Right renal cortex interstitium (tissue), 3 donors: ENCODE data around the gene DAG1. TPM values are rescaled to one million over a fixed set of nuclear protein-coding genes. Genes with fewer than 3 reads are reported as not detected.

ENCODE experiments used
- DNase-seq, 3 donors: peaks; one replicate each; pipeline ENCODE4 v3.0.0-alpha.2; 2013; ENCODE audit warnings: low read depth in 3 of 3, low spot score in 2 of 3
- polyA plus RNA-seq, 3 donors: library from polyadenylated mRNA; unstranded; fragments of 120-200 nt; gene quantifications; one replicate each; pipeline ENCODE4 v1.2.1, GENCODE V29; 2013; ENCODE audit not compliant: insufficient read length in 3 of 3

DAG1 gene
- polyA plus RNA-seq, 3 donors = 108 to 113 (median 110) TPM

DNA sequence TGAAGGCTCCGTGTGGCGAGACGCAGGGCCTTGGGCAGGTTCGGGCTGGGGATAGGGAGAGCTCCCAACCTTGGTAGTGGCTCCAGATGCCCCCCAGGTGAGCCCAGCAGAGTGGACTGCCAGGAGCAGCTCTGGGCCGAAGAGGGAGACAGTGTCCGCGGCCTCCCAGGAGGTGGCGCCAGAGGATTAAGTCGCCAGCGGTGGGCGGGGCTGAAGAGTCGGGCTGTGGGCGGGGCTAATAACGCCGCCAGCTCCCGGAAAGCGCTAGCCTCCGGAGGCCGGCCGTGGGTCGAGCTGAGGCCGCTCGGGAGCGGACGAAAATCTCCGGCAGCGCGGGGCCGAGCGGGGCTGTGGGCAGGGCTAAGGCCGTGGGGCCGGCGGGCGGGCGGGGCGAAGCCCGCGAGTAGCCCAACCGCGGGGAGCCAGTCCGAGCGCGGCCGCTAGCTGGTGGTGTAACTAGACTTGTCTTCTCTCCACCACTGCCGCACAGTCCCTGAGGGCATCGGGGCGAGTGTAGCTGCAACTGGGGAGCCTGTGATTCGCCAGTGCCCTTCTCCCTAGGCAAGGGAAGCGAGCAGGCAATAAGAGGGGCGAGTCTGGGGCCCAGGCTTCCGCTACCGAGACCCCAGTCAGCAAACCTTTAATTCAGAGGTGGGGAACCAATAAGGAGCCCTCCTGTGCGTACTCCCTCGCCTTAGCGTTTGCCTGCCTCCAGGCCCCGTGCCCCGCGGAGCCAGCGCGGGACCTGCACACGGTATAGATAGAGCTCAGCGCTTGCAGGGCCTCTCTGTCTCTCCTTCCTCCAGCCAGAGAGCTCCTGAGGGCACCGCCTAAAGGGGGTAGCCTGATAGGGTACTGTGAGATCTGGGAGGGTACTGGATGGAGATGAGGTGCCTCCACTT lies 69.8 kb downstream of the DAG1 start:
- peak; percentile 70 to 87 (median 84) for DNase-seq

DNA sequence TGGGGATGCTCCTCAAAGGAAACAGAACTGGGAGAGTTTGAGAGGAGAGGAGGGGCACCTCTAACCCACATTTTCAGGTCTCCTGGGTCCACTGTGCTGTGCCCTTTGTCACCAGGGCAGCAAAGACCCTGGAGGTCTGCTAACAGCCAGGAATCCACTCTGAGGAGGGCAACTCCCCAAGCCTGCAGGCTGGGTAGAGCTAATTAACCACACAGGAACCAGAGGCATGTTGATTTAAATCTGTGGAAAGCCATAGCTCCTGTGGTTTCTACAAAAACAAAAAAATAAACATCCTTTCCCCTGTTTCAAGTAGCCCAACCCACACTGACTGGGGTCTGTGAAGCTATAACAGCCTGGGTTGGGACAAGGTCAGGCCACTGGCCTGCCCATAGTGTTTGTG lies 82.0 kb downstream of the DAG1 start:
- DNase-seq = no peak

GRCh38 chr3:49553324-49553691 lies 83.2 kb downstream of the DAG1 start:
- no peak for DNase-seq

- peak; percentile 70 to 87 (median 80) for DNase-seq
Measured at GRCh38 chr3:49553692-49554632, 83.9 kb downstream of the DAG1 start, which contains the start of gene BSN. BSN (plus strand) TSS chr3:49554477; CDS start chr3:49554603, 126 bp downstream.

DNA sequence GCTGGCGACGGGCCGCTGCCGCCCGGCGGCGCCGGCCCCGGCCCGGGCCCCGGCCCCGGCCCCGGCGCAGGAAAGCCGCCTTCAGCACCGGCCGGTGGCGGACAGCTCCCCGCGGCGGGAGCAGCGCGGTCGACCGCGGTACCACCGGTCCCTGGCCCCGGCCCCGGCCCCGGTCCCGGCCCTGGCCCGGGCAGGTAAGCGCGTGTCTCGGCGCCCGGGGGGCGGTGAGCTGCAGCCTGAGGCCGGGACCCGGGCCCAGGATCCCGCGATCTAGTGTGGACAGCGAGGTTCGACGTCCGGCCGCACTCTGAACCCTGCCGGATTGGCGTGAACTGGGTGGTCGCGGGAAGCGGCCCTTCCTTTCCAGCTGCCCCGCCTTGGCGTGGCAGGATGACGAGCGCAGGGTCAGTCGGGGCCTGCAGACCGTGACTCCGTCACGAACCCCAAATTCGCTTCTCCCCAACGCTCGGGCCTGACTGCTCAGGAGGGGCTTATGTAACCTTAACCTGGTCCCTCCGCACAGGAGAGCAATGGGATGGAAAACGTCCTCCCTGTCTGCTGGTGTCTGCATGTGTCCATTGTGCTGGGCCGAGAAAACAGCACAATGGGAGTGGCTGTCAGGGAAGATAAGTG lies 84.7 kb downstream of the DAG1 start:
- peak in 2 of 3 donors; percentile 29 to 36 for DNase-seq

GRCh38 chr3:49556500-49557275 lies 86.6 kb downstream of the DAG1 start:
- no peak for DNase-seq

DNA sequence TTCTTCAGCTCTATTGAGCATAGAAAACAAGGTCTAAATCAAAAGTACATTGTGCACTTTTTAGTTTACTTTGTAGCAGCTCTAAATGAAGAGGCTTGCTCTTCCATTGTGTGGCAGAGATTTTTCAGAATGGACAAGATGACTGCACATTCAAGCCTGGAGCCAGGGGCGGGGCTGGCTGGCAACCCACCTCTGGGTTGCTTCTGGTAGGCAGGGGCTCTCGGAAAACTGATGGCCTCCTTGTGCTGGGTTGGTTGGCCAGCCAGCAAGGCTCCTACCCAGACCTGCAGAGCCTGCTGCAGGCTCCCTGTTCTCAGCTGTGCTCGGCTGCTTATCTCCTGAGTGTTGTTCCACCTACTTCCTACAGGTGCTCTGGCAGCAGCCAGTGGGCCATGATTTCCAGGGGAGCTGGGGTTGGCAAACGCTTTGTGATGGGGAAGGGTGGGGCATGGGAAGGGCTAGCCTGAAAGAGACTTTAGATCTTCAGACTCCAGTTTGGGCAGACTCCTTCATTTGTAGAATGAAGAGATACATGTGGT lies 93.0 kb downstream of the DAG1 start:
- no peak for DNase-seq

DNA sequence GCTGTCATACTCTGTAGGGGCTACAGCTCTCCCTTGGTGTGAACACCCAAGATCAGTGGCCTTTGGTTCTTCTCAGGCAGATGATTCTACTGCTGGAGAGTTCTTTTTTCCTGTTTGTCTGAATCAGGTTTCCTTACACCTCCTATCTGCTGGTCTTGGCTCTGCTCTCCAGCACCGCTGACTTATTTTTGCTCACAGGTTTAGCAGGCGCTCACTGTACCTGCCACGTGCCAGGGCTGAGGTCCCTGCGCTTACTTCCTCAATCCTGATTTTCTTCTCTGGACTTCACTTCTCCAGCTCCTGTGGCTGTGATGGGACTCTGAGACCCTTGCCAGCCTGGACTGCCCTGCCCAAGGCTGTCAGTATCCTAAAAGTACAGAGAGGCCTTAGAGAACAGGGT lies 93.7 kb downstream of the DAG1 start:
- DNase-seq = no peak

GRCh38 chr3:49566312-49566711 lies 96.2 kb downstream of the DAG1 start:
- no peak for DNase-seq

DNA sequence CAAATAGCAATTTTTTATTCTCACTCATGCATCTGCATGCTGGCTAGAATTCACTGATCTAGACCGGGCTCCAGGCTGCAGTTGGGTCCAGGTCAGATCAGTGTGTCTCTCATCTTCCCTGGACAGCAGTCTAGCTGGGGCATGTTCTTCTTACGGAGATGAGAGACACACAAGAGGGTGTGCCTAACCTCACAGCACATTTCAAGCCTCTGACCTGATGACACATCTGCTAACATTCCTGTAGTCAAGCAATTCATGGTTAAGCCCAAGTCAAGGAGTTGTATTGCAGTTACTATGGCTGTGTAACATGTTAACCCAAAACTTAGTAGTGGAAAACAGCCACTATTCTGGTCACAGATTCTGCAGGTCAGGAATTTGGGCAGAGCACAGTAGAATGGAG lies 97.3 kb downstream of the DAG1 start:
- no peak for DNase-seq

DNA sequence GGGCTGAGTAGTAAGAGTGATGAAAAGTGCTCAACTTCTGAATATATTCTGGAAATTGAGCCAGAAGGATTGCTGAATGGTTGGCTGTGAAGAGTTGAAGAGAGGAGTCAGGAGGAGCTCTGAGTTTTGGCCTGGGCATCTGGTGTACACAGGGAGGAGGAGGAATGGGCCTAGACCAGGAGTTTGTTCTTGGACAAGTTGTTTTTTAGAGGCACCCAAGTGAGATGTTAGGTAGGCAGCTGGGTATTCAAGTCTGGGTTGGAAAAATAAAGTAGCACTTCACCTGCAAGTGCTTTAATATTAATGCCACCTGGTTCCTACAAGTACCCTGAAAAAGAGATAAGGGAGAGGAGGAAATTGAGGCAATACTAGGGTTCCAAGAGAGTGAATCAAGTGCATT lies 98.9 kb downstream of the DAG1 start:
- no peak for DNase-seq

- no peak for DNase-seq
Measured at GRCh38 chr3:49570028-49570654, 100.1 kb downstream of the DAG1 start.

DNA sequence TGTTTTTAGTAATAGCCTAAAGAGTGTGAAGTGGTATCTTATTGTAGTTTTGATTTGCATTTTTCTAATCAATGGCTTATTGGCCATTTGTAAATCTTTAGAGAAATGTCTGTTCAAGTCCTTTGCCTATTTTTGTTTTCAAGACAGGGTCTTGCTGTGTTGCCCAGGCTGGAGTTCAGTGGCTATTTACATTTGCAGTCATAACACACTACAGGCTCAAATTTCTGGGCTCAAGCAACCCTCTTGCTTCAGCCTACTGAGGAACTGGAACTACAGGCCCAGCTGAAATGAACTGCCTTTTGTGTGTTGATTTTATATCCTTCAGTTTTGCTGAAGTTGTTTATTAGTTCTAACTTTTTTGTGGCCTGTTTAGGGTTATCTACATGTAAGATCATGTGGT lies 112.1 kb downstream of the DAG1 start:
- DNase-seq = no peak

Other genes with a start within 250 kb of the DAG1 start
- gene C3orf62, start 193.0 kb upstream of the DAG1 start, polyA plus RNA-seq = 10 to 100 TPM in 1 of 3 donors, 1 to 10 TPM in 2; 8.8 to 10.0 (median 9.4) TPM
- 10 to 100 TPM; 61.6 to 64.0 (median 63.3) TPM for gene USP4, start 130.2 kb upstream of the DAG1 start, polyA plus RNA-seq
- 100 to 1,000 TPM in 2 of 3 donors, 10 to 100 TPM in 1; 93.1 to 126 (median 104) TPM for gene GPX1, start 111.9 kb upstream of the DAG1 start, polyA plus RNA-seq
- 100 to 1,000 TPM; 499 to 570 (median 506) TPM for gene RHOA, start 58.3 kb upstream of the DAG1 start, polyA plus RNA-seq
- gene TCTA, start 57.8 kb upstream of the DAG1 start, polyA plus RNA-seq = 10 to 100 TPM; 34.7 to 38.9 (median 36.2) TPM
- 10 to 100 TPM; 34.1 to 46.1 (median 39.2) TPM for gene AMT, start 47.8 kb upstream of the DAG1 start, polyA plus RNA-seq
- 10 to 100 TPM; 22.3 to 25.6 (median 22.7) TPM for gene NICN1, start 40.9 kb upstream of the DAG1 start, polyA plus RNA-seq
- 1 to 10 TPM in 2 of 3 donors, under 1 TPM in 1; 0.93 to 1.6 (median 1.1) TPM for gene BSN, start 84.2 kb downstream of the DAG1 start, polyA plus RNA-seq
- 100 to 1,000 TPM; 147 to 178 (median 155) TPM for gene APEH, start 204.1 kb downstream of the DAG1 start, polyA plus RNA-seq
- gene MST1, start 219.2 kb downstream of the DAG1 start, polyA plus RNA-seq = 100 to 1,000 TPM in 2 of 3 donors, 10 to 100 TPM in 1; 93.8 to 176 (median 110) TPM
- 10 to 100 TPM; 34.3 to 38.2 (median 35.8) TPM for gene RNF123, start 219.3 kb downstream of the DAG1 start, polyA plus RNA-seq
- 1 to 10 TPM in 2 of 3 donors, under 1 TPM in 1; 0.93 to 1.5 (median 1.0) TPM for gene AMIGO3, start 249.4 kb downstream of the DAG1 start, polyA plus RNA-seq